ENCODE results near the gene SF3B3.

Gene SF3B3
- 320 to 575 reads per million in 2 experiments for total RNA-seq

DNA sequence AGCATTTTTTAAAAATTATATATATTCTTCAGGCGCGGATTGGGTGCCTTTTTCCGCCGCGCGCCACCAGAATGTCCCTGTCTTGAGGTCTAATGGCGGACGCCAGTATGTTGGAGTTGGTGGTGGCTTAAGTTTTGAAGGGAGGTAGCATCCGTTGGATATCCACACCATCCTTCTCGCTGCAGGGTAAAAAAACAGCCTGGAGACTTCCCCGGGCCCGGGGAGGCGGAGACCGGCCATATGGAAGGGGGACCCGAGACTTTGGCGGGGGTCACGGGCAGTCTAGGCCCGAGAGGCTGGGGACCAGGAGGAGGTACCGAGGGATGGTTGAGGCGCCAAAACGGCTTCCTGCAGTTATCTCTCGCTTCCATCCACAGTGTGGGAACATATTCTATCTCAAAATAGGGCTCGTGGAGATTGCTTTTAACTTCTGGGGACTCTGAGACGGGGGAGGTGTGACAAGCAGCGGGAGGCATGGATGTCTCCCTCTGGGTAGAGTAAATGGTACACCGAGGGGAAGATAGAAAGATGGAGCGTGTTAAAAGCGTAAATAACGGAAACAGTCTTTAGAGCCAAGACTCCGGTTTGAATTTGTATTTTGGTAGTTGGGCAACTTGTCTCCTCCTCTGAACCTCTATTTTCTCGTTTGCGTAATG lies at the start of gene SF3B3:
SF3B3 (plus strand) TSS at position 74 of the 656 bp plus-strand sequence. CDS start 2,841 bp downstream, outside the sequence.
- no peak for DNase-seq (ENCODE audit: low read depth)

DNA sequence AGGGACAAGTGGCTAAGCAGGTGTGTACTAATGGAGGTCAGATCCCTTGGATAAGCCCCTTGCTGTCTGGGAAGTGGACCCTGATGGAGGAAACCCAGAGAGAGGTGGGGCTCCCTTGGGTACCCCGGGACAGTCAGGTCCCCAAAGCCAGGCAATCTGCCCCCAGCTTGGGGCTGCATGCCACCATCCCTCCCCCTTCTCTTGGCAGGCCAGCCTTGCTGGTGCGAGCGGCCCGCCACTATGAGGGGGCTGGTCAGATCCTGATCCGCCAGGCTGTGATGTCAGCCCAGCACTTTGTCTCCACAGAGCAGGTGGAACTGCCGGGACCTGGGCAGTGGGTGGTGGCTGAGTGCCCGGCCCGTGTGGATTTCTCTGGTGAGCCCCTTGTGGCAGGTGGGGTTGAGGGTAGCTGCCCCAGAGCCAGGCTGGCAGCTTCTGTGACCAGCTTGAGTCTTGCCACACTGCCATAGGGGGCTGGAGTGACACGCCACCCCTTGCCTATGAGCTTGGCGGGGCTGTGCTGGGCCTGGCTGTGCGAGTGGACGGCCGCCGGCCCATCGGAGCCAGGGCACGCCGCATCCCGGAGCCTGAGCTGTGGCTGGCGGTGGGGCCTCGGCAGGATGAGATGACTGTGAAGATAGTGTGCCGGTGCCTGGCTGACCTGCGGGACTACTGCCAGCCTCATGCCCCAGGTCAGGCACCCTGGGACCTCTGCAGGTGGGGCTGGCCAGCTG lies 49.1 kb upstream of the SF3B3 start:
- DNase-seq (ENCODE audit: low read depth), result no peak

GRCh38 chr16:70475054-70475871 lies 48.4 kb upstream of the SF3B3 start:
- DNase-seq (ENCODE audit: low read depth), result no peak

DNA sequence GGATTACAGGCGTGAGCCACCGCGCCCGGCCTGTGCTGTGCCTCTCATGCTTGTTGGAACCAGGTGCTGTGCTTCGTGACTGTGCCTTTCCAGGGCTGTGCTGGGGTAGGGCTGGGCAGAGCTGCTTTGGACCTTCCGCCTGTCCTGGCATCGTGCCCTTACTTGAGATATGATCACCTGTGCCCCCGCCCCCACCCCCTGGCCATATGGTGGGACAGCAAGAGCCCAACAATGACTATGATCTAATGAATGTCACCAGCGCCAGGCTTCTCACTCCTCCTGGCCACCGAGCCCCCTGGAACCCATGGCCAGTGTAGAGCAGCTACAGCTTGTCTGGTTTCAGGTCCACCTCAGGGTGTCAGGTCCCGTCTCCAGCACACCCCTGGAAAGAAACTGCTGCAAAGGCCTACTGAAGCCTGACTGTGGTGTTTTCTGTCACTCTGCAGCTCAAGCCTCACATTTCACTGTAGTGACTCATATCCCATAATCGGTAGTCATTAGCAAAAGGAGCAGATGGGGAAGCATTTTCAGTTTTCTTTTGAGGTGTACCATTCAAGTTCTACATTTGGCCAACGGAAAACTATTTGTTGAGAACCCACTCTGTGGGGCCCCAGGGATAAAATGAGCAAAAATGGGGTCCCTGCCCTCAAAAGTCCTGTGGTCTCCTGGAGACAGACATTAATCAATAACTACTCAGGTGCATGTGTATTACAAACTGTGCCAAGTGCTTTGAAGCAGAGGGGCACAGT lies 47.2 kb upstream of the SF3B3 start:
- DNase-seq (ENCODE audit: low read depth), result no peak

DNA sequence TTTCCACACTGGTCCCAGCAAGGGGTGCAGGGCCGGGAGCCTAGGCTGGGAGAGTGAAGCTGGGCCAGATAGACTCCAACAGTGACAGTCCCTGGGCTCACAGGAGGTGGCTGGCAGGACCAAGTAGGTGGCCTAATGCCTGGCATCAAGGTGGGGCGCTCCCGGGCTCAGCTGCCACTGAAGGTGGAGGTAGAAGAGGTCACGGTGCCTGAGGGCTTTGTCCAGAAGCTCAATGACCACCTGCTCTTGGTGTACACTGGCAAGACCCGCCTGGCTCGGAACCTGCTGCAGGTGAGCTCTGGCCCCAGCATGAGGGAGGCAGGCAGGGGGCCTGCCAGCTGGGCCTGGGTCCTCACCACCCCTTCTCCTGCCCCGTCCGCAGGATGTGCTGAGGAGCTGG lies 45.4 kb upstream of the SF3B3 start:
- no peak for DNase-seq (ENCODE audit: low read depth)

DNA sequence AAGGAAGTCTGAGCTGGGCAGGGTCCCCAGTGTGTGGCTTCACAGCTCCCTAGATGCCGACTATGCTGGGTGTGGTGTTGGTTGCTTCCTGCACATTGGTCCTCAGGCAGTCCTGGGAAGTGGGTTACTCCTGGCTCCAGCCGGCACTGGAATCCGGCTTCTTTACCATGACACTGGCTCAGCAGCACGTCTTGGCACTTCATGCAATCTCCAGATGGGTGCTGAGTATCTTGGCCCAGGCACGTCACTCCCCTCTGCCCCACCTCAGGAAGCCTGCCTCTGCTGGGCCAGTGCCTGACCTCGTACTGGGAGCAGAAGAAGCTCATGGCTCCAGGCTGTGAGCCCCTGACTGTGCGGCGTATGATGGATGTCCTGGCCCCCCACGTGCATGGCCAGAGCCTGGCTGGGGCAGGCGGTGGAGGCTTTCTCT lies 44.7 kb upstream of the SF3B3 start:
- no peak for DNase-seq (ENCODE audit: low read depth)

GRCh38 chr16:70480127-70481105 lies 43.2 kb upstream of the SF3B3 start:
- DNase-seq (ENCODE audit: low read depth), result no peak

GRCh38 chr16:70481929-70482536 lies 41.6 kb upstream of the SF3B3 start:
- DNase-seq (ENCODE audit: low read depth), result no peak

DNA sequence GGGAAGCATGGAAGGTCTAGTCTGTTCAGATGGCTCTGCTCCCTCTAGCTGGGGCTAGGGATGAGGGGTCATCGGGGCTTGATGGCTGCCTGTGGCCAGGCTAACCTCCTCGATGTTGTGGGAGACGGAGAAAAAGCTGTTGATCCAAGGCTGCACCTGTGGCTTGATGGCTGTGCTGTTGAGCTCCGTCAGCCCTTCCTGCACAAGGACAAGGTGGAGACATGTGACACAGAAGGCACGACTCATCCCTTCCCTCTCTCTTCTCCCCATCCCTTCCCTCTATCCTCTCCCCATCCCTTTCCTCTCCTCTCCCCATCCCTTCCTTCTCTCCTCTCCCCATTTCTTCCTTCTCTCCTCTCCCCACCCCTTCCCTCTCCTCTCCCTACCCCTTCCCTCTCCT lies 41.0 kb upstream of the SF3B3 start:
- no peak for DNase-seq (ENCODE audit: low read depth)

DNA sequence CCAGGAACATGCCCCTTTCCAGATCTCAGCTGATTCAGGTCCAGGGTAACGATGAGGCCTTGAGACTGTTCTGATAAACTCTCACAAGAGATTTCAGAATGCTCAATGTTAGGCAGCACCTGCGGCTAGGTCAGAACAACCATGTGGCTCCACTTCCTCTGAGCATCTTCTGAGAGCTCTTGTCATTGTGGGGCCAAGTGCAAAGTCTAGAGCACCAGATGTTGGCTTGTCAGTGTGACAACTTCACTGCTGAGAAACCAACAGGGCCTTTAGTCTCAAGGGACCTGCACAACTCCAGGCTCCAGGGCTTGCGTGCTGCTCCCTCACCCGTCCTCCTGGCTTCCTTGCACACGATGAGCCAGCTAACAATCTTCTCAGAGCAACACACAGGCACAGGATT lies 40.2 kb upstream of the SF3B3 start:
- no peak for DNase-seq (ENCODE audit: low read depth)

DNA sequence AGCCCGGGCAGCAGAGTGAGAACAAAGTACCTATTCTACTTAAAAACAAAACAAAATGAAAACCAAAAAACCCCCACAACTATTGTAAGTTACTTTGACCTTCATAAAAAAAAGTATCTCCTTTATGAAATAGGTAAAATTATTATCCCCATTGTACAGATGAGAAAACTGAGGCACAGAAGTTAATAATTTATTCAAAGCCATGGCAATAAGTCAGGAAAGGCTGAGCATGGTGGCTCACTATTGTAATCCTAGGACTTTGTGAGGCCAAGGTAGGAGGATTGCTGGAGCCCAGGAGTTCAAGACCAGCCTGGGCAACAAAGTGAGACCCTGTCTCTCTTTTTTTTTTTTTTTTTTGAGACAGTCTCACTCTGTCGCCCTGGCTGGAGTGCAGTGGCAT lies 38.7 kb upstream of the SF3B3 start:
- no peak for DNase-seq (ENCODE audit: low read depth)

- DNase-seq (ENCODE audit: low read depth), result no peak
Observed at GRCh38 chr16:70490261-70490660, 33.4 kb upstream of the SF3B3 start.

GRCh38 chr16:70493802-70494201 lies 29.8 kb upstream of the SF3B3 start:
- DNase-seq (ENCODE audit: low read depth), result no peak

- no peak for DNase-seq (ENCODE audit: low read depth)
Observed at GRCh38 chr16:70494202-70494770, 29.3 kb upstream of the SF3B3 start.

DNA sequence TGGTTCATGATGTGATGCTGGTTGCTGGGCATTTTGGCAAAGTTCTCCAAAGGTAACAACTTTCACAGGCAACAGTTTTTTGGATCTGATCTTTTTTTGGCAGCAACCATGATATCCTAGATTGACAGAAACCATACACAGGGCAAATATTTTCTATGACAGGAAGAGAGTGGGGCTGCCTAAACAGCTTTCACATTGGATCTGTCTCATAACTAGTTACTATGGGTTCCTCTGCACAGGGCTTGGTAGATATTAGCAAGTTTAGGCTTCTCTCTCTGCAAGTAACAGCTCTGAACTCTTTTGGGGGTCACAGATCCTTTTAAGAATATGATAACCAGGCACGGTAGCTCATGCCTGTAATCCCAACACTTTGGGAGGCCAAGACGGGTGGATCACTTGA lies 28.8 kb upstream of the SF3B3 start:
- no peak for DNase-seq (ENCODE audit: low read depth)

DNA sequence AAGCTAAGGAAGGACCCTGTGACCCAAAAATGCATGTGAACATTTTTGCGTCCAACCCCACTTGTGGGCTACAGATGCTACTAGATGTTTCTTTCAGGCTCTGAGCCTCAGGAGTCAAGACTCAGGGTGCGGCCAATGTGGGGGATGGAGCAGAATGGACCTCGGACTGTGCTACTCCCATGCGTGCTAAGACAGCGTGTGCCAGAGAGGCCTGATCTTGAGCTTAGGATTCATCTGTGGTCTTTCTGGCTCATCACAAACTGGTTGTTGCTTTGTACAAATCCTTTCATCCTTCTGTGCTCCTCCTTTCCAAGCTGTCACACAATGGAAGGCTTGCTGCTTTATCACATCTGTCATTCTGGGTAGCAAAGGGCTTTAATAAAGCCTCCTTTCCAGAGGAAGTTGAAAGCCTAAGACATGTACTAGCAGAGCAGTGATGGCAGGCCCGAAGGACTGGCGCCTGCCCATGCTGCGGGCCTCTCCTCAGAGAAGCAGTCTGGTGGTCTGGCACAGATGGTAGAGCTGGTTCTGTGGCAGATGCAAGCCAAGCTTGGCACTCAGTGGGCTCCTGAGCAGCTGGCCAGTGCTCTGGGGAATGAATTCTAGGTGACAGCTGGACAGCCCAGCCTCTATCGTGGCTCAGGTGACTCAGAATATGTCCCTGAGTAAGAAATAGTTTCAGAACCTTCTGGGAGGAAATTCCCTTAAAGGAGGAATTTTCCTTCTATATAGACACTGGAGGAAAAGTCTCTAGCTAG lies 28.0 kb upstream of the SF3B3 start:
- no peak for DNase-seq (ENCODE audit: low read depth)

- no peak for DNase-seq (ENCODE audit: low read depth)
Observed at GRCh38 chr16:70496513-70496912, 27.1 kb upstream of the SF3B3 start.

DNA sequence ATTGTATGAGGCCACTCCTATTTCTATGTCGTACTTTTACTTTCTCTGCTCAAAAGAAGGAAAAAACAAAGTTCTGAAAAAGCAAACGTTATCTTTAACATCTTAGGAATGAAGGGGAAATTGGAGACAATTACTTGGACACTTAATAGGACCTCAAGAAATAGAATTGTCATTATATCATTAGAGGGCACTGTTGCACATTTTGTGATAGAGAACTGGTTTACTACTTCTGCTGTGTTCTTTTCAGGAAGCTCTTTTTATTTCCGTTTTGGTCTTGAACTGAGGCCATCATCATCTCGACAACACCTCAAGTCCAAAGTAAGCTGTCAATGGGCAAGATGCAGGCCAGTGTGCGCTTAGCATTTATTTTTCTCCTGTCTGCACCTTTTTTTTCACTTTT lies 14.9 kb upstream of the SF3B3 start:
- DNase-seq (ENCODE audit: low read depth), result no peak

DNA sequence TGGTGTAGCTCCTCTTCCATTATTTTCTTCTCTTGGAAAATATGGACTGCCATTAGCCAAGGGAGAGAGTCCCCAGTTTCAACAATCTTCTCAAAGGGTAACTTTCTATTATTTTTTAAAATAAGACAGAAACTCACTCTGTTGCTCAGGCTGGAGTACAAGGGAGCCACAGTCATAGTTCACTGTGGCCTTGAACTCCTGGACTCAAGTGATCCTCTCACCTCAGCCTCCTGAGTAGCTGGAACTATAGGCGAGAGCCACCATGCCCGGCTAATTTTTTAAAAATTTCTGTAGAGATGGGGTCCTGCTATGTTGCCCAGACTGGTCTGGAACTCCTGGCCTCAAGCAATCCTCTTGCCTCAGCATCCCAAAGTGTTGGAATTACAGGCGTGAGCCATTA lies 13.4 kb upstream of the SF3B3 start:
- DNase-seq (ENCODE audit: low read depth), result no peak

Data from T follicular helper cell (primary cell).